ENCODE results near the gene NR2F2. TPM values are rescaled to one million over a fixed set of nuclear protein-coding genes. Genes with fewer than 3 reads are reported as not detected.

Gene NR2F2
- total RNA-seq, 1 donor from 2014 or later = 40.3 TPM

DNA sequence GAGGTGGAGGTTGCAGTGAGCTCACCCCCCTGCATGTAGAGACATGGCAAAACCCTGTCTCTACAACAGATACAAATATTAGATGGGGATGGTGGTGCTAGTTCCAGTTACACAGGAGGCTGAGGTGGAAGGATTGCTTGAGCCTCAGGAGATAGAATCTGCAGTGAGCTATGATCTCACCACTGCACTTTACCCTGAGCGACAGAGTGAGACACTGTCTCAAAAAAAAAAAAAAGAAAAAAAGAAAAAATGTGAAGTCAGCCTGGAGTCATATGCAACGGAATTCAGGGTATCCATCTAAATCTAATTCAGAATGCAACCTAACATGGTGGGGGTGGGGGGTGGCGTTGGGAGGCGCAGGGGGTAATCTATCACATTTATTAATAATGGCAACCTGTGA lies 37.1 kb upstream of the NR2F2 start:
- peaks cover under 1% of the 10 kb centered on the region for H3K27me3 Mint-ChIP-seq
- H3K4me1 Mint-ChIP-seq (ENCODE audit: low read depth) = no peaks in the 10 kb centered on the region
- TF ChIP-seq, protein P1, sequence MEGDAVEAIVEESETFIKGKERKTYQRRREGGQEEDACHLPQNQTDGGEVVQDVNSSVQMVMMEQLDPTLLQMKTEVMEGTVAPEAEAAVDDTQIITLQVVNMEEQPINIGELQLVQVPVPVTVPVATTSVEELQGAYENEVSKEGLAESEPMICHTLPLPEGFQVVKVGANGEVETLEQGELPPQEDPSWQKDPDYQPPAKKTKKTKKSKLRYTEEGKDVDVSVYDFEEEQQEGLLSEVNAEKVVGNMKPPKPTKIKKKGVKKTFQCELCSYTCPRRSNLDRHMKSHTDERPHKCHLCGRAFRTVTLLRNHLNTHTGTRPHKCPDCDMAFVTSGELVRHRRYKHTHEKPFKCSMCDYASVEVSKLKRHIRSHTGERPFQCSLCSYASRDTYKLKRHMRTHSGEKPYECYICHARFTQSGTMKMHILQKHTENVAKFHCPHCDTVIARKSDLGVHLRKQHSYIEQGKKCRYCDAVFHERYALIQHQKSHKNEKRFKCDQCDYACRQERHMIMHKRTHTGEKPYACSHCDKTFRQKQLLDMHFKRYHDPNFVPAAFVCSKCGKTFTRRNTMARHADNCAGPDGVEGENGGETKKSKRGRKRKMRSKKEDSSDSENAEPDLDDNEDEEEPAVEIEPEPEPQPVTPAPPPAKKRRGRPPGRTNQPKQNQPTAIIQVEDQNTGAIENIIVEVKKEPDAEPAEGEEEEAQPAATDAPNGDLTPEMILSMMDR (IDR thresholded peaks at IDR 0.05; ENCODE audit: unreplicated experiment) = no peak
- H3K36me3 Mint-ChIP-seq (ENCODE audit: insufficient read depth) = peaks cover 4% of the 10 kb centered on the region
- H3K27ac Mint-ChIP-seq = no peak overlapping the region
- no peak for DNase-seq (ENCODE audit: low spot score, unreplicated experiment)
- H3K9me3 Mint-ChIP-seq (ENCODE audit: low read depth) = peaks cover 8% of the 10 kb centered on the region
- H3K4me3 Mint-ChIP-seq (ENCODE audit: low read depth) = no peak overlapping the region

DNA sequence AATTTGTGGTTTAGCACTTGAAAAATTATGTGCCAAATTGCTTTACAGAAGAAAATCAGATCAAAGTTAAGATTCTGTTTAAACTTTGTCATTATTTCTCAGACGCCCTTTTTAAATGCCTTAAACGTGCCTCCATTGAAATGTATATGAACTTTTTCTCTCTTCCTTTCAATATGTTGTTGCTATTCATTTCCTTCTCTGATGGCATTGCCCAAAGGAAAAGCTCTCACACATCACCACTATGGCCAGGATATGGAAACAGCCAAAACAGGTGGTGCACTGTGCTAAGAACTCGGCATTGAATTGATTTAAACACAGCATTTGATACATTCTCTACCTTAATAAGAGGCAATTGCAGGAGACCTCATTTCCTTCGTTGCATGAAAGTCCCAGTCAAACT lies 35.7 kb upstream of the NR2F2 start:
- Mint-ChIP-seq H3K36me3 (ENCODE audit: insufficient read depth) (peaks cover 7% of the 10 kb centered on the region), H3K4me3 (ENCODE audit: low read depth) (no peak overlapping the region), H3K27me3 (no peaks in the 10 kb centered on the region), H3K4me1 (ENCODE audit: low read depth) (no peaks in the 10 kb centered on the region), H3K27ac (no peak overlapping the region), H3K9me3 (ENCODE audit: low read depth) (peaks cover 15% of the 10 kb centered on the region)
- TF ChIP-seq, protein P1 (IDR thresholded peaks at IDR 0.05; ENCODE audit: unreplicated experiment) = no peak
- no peak for DNase-seq (ENCODE audit: low spot score, unreplicated experiment)

DNA sequence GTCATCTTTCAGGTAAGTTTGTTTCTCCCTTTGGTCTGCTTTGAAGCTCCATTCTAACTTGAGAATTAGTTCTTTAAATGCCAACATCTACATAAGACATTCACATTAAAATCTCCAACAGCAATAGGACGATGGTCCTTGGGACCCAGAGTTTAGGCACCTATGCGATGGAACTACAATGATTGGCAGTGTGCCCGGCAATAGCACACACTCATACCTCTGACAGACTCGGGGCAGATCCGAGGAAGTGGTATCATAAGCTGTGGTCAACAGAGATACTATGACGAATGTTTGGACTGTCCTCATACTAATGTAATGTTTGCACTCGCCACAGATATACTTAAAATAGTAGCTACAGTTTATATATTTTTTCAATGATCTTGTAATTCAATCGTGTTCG lies 34.2 kb upstream of the NR2F2 start:
- Mint-ChIP-seq H3K36me3 (ENCODE audit: insufficient read depth) (peaks cover 7% of the 10 kb centered on the region), H3K27me3 (no peaks in the 10 kb centered on the region), H3K4me3 (ENCODE audit: low read depth) (no peak overlapping the region), H3K9me3 (ENCODE audit: low read depth) (peaks cover 15% of the 10 kb centered on the region), H3K4me1 (ENCODE audit: low read depth) (no peaks in the 10 kb centered on the region), H3K27ac (no peak overlapping the region)
- TF ChIP-seq, protein P1 (IDR thresholded peaks at IDR 0.05; ENCODE audit: unreplicated experiment) = no peak
- DNase-seq (ENCODE audit: low spot score, unreplicated experiment) = no peak

DNA sequence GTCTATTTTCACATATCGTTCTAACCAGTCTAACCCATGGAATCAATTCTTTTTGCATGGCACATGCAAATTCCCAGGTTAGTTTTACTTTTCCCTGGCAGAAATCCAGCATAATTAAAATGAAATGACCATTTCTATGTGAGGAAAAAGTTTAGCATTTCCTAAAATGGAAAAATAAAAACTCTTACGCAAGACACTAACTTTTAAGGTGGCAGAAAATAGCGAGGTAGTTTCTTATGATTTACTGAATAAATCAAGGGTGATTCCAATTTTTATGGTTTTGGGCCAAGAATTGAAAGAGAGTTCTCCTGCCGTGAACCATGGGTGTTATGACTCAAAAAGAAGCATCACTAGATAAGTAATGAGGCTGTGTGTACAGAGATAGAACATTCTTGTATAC lies 32.7 kb upstream of the NR2F2 start:
- H3K27me3 Mint-ChIP-seq = no peaks in the 10 kb centered on the region
- peaks cover 15% of the 10 kb centered on the region for H3K9me3 Mint-ChIP-seq (ENCODE audit: low read depth)
- H3K27ac Mint-ChIP-seq = no peak overlapping the region
- H3K4me3 Mint-ChIP-seq (ENCODE audit: low read depth) = no peak overlapping the region
- DNase-seq (ENCODE audit: low spot score, unreplicated experiment) = no peak
- peaks cover 7% of the 10 kb centered on the region for H3K36me3 Mint-ChIP-seq (ENCODE audit: insufficient read depth)
- TF ChIP-seq, protein P1 (IDR thresholded peaks at IDR 0.05; ENCODE audit: unreplicated experiment) = no peak
- no peaks in the 10 kb centered on the region for H3K4me1 Mint-ChIP-seq (ENCODE audit: low read depth)

DNA sequence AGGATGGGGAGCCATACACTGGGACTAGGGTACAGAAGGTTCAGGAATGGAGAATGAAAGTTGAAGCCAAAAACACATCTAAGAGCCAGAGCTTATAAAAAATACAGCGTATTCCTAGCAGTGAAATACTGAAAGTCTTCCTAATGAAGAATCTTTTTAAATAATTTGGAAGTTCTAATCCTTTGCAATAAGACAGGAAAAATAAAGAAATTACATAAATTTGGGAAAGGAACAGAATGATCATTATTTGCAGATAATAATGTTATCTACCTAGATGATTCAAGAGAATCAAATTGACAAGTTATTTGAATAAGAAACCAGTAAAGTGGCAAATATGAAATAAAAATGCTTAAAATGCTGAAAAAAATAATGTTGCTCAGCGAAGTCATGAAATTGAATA lies 32.3 kb upstream of the NR2F2 start:
- Mint-ChIP-seq H3K27me3 (no peaks in the 10 kb centered on the region), H3K4me3 (ENCODE audit: low read depth) (no peak overlapping the region), H3K9me3 (ENCODE audit: low read depth) (peaks cover 15% of the 10 kb centered on the region), H3K4me1 (ENCODE audit: low read depth) (no peaks in the 10 kb centered on the region), H3K36me3 (ENCODE audit: insufficient read depth) (peaks cover 7% of the 10 kb centered on the region), H3K27ac (no peak overlapping the region)
- no peak for DNase-seq (ENCODE audit: low spot score, unreplicated experiment)
- TF ChIP-seq, protein P1 (IDR thresholded peaks at IDR 0.05; ENCODE audit: unreplicated experiment) = no peak

All from progenitor cell of endocrine pancreas (in vitro differentiated cells).